HPDE6-E6E7 (cell line): ENCODE data around the gene RANBP9.

ENCODE experiments used
- DNase-seq: peaks from one replicate; pipeline ENCODE4 v3.0.0; 2011; ENCODE audit warnings: missing footprints; ENCODE audit errors: extremely low spot score

The RANBP9 gene

GRCh38 chr6:13711733-13712598 is at the start of gene RANBP9:
TSS of gene RANBP9 (minus strand) at chr6:13711835. CDS start at chr6:13711505, 330 bp downstream.
- DNase-seq, result peak; percentile 75

GRCh38 chr6:13760307-13761304 is 49.0 kb upstream of the RANBP9 start:
- no peak for DNase-seq

- no peak for DNase-seq
Observed at GRCh38 chr6:13759025-13759424, 47.4 kb upstream of the RANBP9 start.

- DNase-seq, result no peak
Observed at GRCh38 chr6:13754644-13755043, 43.0 kb upstream of the RANBP9 start.

GRCh38 chr6:13743736-13744127 is 32.1 kb upstream of the RANBP9 start:
- DNase-seq, result no peak

GRCh38 chr6:13742961-13743735 is 31.5 kb upstream of the RANBP9 start:
- DNase-seq, result no peak

GRCh38 chr6:13741365-13741764 is 29.7 kb upstream of the RANBP9 start:
- no peak for DNase-seq

GRCh38 chr6:13735031-13735430 is 23.4 kb upstream of the RANBP9 start:
- no peak for DNase-seq

GRCh38 chr6:13733178-13733887 is 21.7 kb upstream of the RANBP9 start:
- DNase-seq, result peak; percentile 48

GRCh38 chr6:13730704-13731103 is 19.1 kb upstream of the RANBP9 start:
- DNase-seq, result no peak

- DNase-seq, result no peak
Observed at GRCh38 chr6:13729891-13730290, 18.3 kb upstream of the RANBP9 start.

GRCh38 chr6:13725570-13725969 is 13.9 kb upstream of the RANBP9 start:
- peak; percentile 88 for DNase-seq

GRCh38 chr6:13725052-13725451 is 13.4 kb upstream of the RANBP9 start:
- DNase-seq, result no peak

- peak; percentile 79 for DNase-seq
Observed at GRCh38 chr6:13724182-13724581, 12.5 kb upstream of the RANBP9 start.

GRCh38 chr6:13722880-13723279 is 11.2 kb upstream of the RANBP9 start:
- no peak for DNase-seq

- no peak for DNase-seq
Observed at GRCh38 chr6:13718123-13718458, 6.5 kb upstream of the RANBP9 start.

GRCh38 chr6:13716955-13717295 is 5.3 kb upstream of the RANBP9 start:
- DNase-seq, result no peak

- DNase-seq, result no peak
Observed at GRCh38 chr6:13716225-13716954, 4.8 kb upstream of the RANBP9 start.

GRCh38 chr6:13715444-13715883 is 3.8 kb upstream of the RANBP9 start:
- DNase-seq, result no peak

- DNase-seq, result no peak
Observed at GRCh38 chr6:13712599-13712898, 914 bp upstream of the RANBP9 start.

- DNase-seq, result no peak
Observed at GRCh38 chr6:13711324-13711732, 307 bp downstream of the RANBP9 start.
